Measurements from ENCODE around the gene SLC7A7. TPM values are rescaled to one million over a fixed set of nuclear protein-coding genes. Genes with fewer than 3 reads are reported as not detected.

Gene SLC7A7
- total RNA-seq, 6 donors from 2014 or later: 55.0 to 120 (median 99.1) TPM

GRCh38 chr14:22802860-22803686, 12.2 kb downstream of the SLC7A7 start:
- H3K27ac ChIP-seq: no peak overlapping the region
- H3K4me3 ChIP-seq: no peak overlapping the region
- no peaks in the 10 kb centered on the region for H3K27me3 ChIP-seq
- H3K4me1 ChIP-seq: peaks cover 0 to 12% (median 3%) of the 10 kb centered on the region in 4 donors
- TF ChIP-seq POLR2AphosphoS5 (IDR thresholded peaks at IDR 0.05) (no peak), EP300 (IDR thresholded peaks at IDR 0.05) (no peak), POLR2A (IDR thresholded peaks at IDR 0.05) (no peak), CTCF (IDR thresholded peaks at IDR 0.05) (no peak)
- ATAC-seq (ENCODE audit: low FRiP score in 2 of 2) (no peak), DNase-seq (no peak)
- no peaks in the 10 kb centered on the region for H3K36me3 ChIP-seq
- no peaks in the 10 kb centered on the region for H3K9me3 ChIP-seq
- 77 to 90% methylated on average over 12 of the region's 12 CpGs for WGBS, 2 donors

- 78 to 79% methylated on average over 8 of the region's 8 CpGs for WGBS, 2 donors
- no peak for DNase-seq
- ATAC-seq (ENCODE audit: low FRiP score in 2 of 2): no peak
- no peak overlapping the region for H3K4me3 ChIP-seq
- H3K27me3 ChIP-seq: no peaks in the 10 kb centered on the region
- no peaks in the 10 kb centered on the region for H3K36me3 ChIP-seq
- no peak overlapping the region for H3K27ac ChIP-seq
- no peaks in the 10 kb centered on the region for H3K9me3 ChIP-seq
- H3K4me1 ChIP-seq: peaks cover 0 to 12% (median 3%) of the 10 kb centered on the region in 4 donors
- TF ChIP-seq EP300 (IDR thresholded peaks at IDR 0.05): no peak
Observed at GRCh38 chr14:22801716-22802115, 13.5 kb downstream of the SLC7A7 start.

DNA sequence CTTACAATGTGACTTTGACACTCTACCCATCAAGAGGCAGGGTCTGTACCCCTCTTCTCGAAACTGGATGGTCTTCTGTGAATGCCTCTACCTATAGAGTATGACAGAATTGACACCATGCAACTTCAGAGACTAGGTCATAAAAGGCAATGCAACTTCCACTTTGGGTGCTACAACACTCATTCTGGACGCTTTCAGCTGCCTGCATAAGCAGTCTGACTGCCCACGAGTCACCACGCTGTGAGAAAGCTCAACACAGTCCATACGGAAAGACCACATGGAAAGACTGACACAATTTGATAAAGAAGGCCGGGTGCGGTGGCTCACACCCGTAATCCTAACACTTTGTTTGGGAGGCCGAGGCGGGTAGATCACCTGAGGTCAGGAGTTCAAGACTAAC, 14.9 kb downstream of the SLC7A7 start:
- peak in 1 of 2 donors; percentile 35 for ATAC-seq (ENCODE audit: low FRiP score in 2 of 2)
- TF ChIP-seq POLR2A (IDR thresholded peaks at IDR 0.05): no peak
- TF ChIP-seq EP300 (IDR thresholded peaks at IDR 0.05): no peak
- no peak for TF ChIP-seq CTCF (IDR thresholded peaks at IDR 0.05)
- TF ChIP-seq POLR2AphosphoS5 (IDR thresholded peaks at IDR 0.05): no peak
- peaks cover 0 to 12% (median 3%) of the 10 kb centered on the region in 4 donors for H3K4me1 ChIP-seq
- no peaks in the 10 kb centered on the region for H3K36me3 ChIP-seq
- H3K4me3 ChIP-seq: no peak overlapping the region
- H3K9me3 ChIP-seq: no peaks in the 10 kb centered on the region
- no peak overlapping the region for H3K27ac ChIP-seq
- WGBS, 2 donors: 81 to 83% methylated on average over 10 of the region's 10 CpGs
- no peaks in the 10 kb centered on the region for H3K27me3 ChIP-seq
- DNase-seq: no peak

DNA sequence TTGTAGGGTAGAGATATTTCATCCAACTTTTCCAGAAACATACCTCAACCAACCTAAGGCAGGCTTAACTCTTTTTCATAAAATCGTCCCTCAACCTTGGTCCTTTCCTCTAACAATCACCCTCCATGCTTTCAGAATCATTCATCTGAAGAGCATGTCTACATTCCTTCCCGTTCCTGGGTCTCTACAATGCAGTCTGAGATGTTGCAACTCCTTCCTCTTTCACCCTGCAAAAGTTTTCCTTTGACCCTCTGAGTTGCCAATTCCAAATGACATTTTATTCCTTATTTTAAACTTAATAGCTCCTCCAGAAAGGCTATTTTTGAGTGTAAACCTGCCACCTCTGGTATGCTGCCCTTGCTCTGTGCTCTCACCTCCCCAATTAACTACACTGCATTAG, 16.7 kb downstream of the SLC7A7 start:
- peak overlapping the region in 1 of 4 donors; percentile 16 for H3K27ac ChIP-seq
- no peaks in the 10 kb centered on the region for H3K36me3 ChIP-seq
- no peak for DNase-seq
- H3K4me1 ChIP-seq: peaks cover 0 to 9% (median 3%) of the 10 kb centered on the region in 4 donors
- no peaks in the 10 kb centered on the region for H3K9me3 ChIP-seq
- TF ChIP-seq CTCF (IDR thresholded peaks at IDR 0.05) (no peak), EP300 (IDR thresholded peaks at IDR 0.05) (no peak), POLR2A (IDR thresholded peaks at IDR 0.05) (no peak), POLR2AphosphoS5 (IDR thresholded peaks at IDR 0.05) (no peak)
- no peak overlapping the region for H3K4me3 ChIP-seq
- 36 to 57% methylated on average over 2 of the region's 2 CpGs for WGBS, 2 donors
- ATAC-seq (ENCODE audit: low FRiP score in 2 of 2): peak in 1 of 2 donors; percentile 56
- H3K27me3 ChIP-seq: no peaks in the 10 kb centered on the region

DNA sequence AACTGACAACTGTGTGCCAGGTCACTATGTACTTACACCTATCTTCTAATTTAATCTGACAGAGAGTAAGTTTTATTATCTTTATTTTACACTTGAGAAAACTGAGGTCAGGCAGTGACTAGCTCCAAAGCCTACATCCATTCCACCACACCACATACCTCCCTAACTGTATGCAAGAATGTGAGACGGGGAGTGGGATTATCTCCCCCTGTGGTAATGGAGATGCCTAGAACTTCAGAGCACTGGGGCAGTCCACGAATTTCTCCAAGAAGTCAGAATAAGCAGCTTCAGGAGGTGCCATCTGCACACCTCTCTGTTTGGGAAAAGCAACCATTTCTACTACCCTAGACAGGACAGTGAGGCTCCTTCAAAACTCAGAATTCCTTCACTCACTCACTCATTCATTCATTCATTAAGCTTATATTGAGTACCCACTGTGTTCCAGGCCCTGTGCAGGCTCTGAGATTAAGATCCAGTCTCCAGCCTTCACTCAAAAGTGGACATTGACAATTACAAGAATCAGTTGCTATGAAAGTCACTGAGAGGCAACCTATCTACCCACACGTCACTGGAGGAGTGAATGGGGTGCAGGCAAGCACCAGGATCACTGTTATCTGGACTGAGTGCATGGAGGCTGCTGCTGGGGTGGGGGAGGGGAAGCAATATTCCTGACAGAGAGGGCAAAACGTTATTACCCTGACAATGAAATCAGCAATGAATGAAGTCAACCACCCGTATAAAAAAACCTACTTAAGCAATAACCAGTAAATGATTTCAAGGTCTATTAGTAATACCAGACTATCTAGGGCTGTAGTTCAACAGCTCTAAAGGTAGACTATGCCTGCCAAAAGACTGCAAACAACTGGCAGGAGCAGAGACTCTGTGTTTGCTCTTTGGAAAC, 18.0 kb downstream of the SLC7A7 start:
- TF ChIP-seq CTCF (IDR thresholded peaks at IDR 0.05): no peak
- TF ChIP-seq POLR2A (IDR thresholded peaks at IDR 0.05): no peak
- TF ChIP-seq POLR2AphosphoS5 (IDR thresholded peaks at IDR 0.05): no peak
- Histone ChIP-seq H3K4me3 (no peak overlapping the region), H3K27ac (no peak overlapping the region), H3K36me3 (no peaks in the 10 kb centered on the region), H3K9me3 (no peaks in the 10 kb centered on the region), H3K27me3 (no peaks in the 10 kb centered on the region), H3K4me1 (peaks cover 0 to 8% (median 3%) of the 10 kb centered on the region in 4 donors)
- WGBS, 2 donors: 49 to 66% methylated on average over 5 of the region's 5 CpGs
- ATAC-seq (ENCODE audit: low FRiP score in 2 of 2) (no peak), DNase-seq (no peak)

Data from upper lobe of left lung (tissue), 6 donors.